Thyroid gland (tissue), 4 donors: ENCODE data around the gene TMEM43. TPM values are rescaled to one million over a fixed set of nuclear protein-coding genes. Genes with fewer than 3 reads are reported as not detected.

Source experiments
- DNase-seq, 2 donors: peaks; one replicate each; pipeline ENCODE4 v3.0.0-alpha.2; 2019
- H3K27ac ChIP-seq, 3 donors: fragments of 200-600 bp; sonication (generic); 1 replicate in 2 of 3; 2 replicates in 1 of 3; pipeline ENCODE4 v1.5.1; 2016 to 2019; ENCODE audit warnings: mild to moderate bottlenecking in 1 of 3, moderate library complexity in 1 of 3
- H3K27me3 ChIP-seq: fragments of 200-600 bp; sonication (generic); one replicate; pipeline ENCODE4 v1.5.1; 2019
- H3K36me3 ChIP-seq, 2 donors: fragments of 200-600 bp; sonication (generic); one replicate each; pipeline ENCODE4 v1.5.1; 2016 to 2019
- H3K4me1 ChIP-seq, 2 donors: fragments of 200-600 bp; sonication (generic); one replicate each; pipeline ENCODE4 v1.5.1; 2017 to 2019
- H3K4me3 ChIP-seq, 3 donors: fragments of 200-600 bp; sonication (generic); replicated peaks in 1 of 3; 1 replicate in 2 of 3; 2 replicates in 1 of 3; pipeline ENCODE4 v1.5.1; 2016; ENCODE audit warnings: mild to moderate bottlenecking in 1 of 3
- H3K9me3 ChIP-seq: fragments of 200-600 bp; sonication (generic); one replicate; pipeline ENCODE4 v1.5.1; 2017
- POLR2A ChIP-seq, 2 donors: fragments of 450-650 bp; IDR thresholded peaks; one replicate each; pipeline ENCODE4 v1.6.1; 2017; ENCODE audit warnings: antibody characterized with exemption in 2 of 2, mild to moderate bottlenecking in 2 of 2, moderate library complexity in 1 of 2
- WGBS, 2 donors: methylation state at CpG; one replicate each; pipeline ENCODE4 v1.1.5; 2017; 5-methylcytosine and 5-hydroxymethylcytosine counted together
- intact Hi-C: fragments of 100-400 bp; cut with DNase I; formaldehyde crosslinking; loops from one replicate; pipeline ENCODE4 v1.15.1; 2023
- total RNA-seq, 4 donors: library from RNA; depleted of rRNA; stranded (reverse); fragments of >200 nt; gene quantifications; one replicate each; pipeline ENCODE4 v1.2.3, GENCODE V29; 2016
- TF ChIP-seq, protein P1 (sequence below), 6 experiments: fragments of 200-600 bp in 3 of 6; fragments of 450-650 bp in 3 of 6; sonication (generic) in 3 of 6; IDR thresholded peaks; one replicate each; pipeline ENCODE4 v1.5.1; 2016 to 2019; ENCODE audit warnings: antibody characterized with exemption in 6 of 6, mild to moderate bottlenecking in 2 of 6, inconsistent platforms in 1 of 6, moderate library complexity in 1 of 6

Gene TMEM43
- total RNA-seq, 4 donors from 2014 or later: 69.6 to 109 (median 90.3) TPM

DNA sequence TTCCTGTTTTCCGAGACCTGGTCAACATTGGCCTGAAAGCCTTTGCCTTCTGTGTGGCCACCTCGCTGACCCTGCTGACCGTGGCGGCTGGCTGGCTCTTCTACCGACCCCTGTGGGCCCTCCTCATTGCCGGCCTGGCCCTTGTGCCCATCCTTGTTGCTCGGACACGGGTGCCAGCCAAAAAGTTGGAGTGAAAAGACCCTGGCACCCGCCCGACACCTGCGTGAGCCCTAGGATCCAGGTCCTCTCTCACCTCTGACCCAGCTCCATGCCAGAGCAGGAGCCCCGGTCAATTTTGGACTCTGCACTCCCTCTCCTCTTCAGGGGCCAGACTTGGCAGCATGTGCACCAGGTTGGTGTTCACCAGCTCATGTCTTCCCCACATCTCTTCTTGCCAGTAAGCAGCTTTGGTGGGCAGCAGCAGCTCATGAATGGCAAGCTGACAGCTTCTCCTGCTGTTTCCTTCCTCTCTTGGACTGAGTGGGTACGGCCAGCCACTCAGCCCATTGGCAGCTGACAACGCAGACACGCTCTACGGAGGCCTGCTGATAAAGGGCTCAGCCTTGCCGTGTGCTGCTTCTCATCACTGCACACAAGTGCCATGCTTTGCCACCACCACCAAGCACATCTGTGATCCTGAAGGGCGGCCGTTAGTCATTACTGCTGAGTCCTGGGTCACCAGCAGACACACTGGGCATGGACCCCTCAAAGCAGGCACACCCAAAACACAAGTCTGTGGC is 16.9 kb downstream of the TMEM43 start:
- no peaks in the 10 kb centered on the region for H3K27me3 ChIP-seq
- intact Hi-C loops: no loop called here
- no peaks in the 10 kb centered on the region for H3K9me3 ChIP-seq
- DNase-seq: peak; percentile 45 to 52
- peaks cover 15 to 32% of the 10 kb centered on the region in 2 donors for H3K36me3 ChIP-seq
- peaks cover 23 to 42% of the 10 kb centered on the region in 2 donors for H3K4me1 ChIP-seq
- H3K27ac ChIP-seq: peak overlapping the region in 1 of 3 donors; percentile 95
- TF ChIP-seq, protein P1, sequence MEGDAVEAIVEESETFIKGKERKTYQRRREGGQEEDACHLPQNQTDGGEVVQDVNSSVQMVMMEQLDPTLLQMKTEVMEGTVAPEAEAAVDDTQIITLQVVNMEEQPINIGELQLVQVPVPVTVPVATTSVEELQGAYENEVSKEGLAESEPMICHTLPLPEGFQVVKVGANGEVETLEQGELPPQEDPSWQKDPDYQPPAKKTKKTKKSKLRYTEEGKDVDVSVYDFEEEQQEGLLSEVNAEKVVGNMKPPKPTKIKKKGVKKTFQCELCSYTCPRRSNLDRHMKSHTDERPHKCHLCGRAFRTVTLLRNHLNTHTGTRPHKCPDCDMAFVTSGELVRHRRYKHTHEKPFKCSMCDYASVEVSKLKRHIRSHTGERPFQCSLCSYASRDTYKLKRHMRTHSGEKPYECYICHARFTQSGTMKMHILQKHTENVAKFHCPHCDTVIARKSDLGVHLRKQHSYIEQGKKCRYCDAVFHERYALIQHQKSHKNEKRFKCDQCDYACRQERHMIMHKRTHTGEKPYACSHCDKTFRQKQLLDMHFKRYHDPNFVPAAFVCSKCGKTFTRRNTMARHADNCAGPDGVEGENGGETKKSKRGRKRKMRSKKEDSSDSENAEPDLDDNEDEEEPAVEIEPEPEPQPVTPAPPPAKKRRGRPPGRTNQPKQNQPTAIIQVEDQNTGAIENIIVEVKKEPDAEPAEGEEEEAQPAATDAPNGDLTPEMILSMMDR (IDR thresholded peaks at IDR 0.05): no peak
- no peak for TF ChIP-seq POLR2A (IDR thresholded peaks at IDR 0.05)
- 86 to 92% methylated on average over 17 to 18 of the region's 19 CpGs for WGBS, 2 donors
- no peak overlapping the region for H3K4me3 ChIP-seq

DNA sequence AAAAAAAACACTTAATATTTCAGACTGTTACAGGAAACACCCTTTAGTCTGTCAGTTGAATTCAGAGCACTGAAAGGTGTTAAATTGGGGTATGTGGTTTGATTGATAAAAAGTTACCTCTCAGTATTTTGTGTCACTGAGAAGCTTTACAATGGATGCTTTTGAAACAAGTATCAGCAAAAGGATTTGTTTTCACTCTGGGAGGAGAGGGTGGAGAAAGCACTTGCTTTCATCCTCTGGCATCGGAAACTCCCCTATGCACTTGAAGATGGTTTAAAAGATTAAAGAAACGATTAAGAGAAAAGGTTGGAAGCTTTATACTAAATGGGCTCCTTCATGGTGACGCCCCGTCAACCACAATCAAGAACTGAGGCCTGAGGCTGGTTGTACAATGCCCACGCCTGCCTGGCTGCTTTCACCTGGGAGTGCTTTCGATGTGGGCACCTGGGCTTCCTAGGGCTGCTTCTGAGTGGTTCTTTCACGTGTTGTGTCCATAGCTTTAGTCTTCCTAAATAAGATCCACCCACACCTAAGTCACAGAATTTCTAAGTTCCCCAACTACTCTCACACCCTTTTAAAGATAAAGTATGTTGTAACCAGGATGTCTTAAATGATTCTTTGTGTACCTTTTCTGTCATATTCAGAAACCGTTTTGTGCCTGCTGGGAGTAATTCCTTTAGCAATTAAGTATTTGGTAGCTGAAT is 17.9 kb downstream of the TMEM43 start:
- peak overlapping the region; percentile 92 to 95 (median 95) for H3K27ac ChIP-seq
- DNase-seq: no peak
- H3K27me3 ChIP-seq: no peaks in the 10 kb centered on the region
- peaks cover 15 to 36% of the 10 kb centered on the region in 2 donors for H3K36me3 ChIP-seq
- no peak overlapping the region for H3K4me3 ChIP-seq
- intact Hi-C loops: no loop called here
- TF ChIP-seq, protein P1 (IDR thresholded peaks at IDR 0.05): no peak
- TF ChIP-seq POLR2A (IDR thresholded peaks at IDR 0.05): no peak
- no peaks in the 10 kb centered on the region for H3K9me3 ChIP-seq
- WGBS, 2 donors: 77 to 79% methylated on average over 8 of the region's 8 CpGs
- peaks cover 23 to 42% of the 10 kb centered on the region in 2 donors for H3K4me1 ChIP-seq

DNA sequence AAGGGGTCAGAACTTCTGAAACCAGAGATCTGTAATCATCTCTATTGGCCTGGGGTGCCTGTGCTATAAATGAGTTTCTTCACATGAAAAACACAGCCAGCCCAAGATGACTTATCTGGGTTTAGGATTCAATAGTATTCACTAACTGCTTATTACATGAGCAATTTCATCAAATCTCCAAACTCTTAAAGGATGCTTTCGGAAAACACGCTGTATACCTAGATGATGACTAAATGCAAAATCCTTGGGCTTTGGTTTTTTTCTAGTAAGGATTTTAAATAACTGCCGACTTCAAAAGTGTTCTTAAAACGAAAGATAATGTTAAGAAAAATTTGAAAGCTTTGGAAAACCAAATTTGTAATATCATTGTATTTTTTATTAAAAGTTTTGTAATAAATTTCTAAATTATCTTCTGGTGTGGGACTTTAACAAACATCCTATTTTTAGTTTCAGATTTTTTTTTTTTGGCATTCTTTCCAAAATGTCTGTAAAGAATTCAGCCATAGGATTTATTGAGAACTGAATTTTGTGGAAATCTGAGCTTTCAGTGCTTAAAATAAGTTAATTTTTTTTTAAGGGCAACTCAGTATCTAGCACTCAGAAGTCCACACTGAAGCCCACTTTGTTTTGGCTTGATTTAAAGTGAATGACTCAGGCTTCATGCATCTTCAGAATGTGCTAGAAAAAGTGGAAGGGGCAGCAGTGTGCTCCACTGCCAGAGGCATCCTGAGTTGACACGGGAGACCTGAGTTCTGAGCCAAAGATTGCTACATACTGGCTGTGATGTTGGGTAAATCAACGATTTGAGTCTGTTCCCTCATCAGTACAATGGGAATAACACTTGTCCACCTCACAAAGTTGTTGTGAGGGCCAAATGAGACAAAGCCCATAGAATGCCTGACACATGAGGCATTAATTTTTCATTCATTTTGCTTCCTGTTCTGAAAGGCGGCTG is 18.7 kb downstream of the TMEM43 start:
- peak; percentile 71 to 76 for DNase-seq
- Histone ChIP-seq H3K4me1 (peaks cover 23 to 42% of the 10 kb centered on the region in 2 donors), H3K27ac (peak overlapping the region; percentile 92 to 95 (median 95)), H3K4me3 (no peak overlapping the region), H3K27me3 (no peaks in the 10 kb centered on the region), H3K9me3 (no peaks in the 10 kb centered on the region), H3K36me3 (peaks cover 15 to 44% of the 10 kb centered on the region in 2 donors)
- TF ChIP-seq POLR2A (IDR thresholded peaks at IDR 0.05): no peak
- TF ChIP-seq, protein P1 (IDR thresholded peaks at IDR 0.05): no peak
- 57 to 62% methylated on average over 7 of the region's 7 CpGs for WGBS, 2 donors
- intact Hi-C loops: no loop called here

DNA sequence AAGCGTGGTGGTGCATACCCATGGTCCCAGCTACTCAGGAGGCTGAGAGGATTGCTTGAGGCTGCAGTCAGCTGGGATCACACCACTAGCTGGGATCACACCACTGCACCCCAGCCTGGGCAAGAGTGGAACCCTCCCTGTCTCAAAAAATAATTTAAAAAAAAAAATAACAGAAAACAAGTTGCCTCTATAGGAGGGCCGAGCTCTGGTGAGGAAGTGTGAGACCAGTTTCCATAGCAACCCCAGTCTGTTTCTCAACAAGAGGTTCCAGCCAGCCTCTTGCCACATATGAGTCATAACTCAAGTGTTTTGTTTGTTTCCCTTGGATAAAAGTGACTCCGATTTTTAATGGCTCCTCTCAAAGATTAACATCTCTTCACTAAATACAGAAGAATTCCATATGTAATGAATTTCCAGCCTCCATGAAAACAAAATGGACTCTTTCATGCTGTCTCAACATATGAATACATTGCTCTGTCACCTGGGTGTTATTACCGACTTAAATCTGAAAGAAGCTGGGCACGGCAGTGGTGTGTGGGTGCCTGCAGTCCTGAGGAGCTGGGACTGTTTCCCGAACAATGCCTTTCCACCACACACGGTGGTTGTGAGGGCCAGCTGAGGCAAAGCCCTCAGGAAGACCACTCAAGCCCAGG is 19.7 kb downstream of the TMEM43 start:
- H3K36me3 ChIP-seq: peaks cover 12 to 44% of the 10 kb centered on the region in 2 donors
- TF ChIP-seq POLR2A (IDR thresholded peaks at IDR 0.05): no peak
- TF ChIP-seq, protein P1 (IDR thresholded peaks at IDR 0.05): no peak
- no peaks in the 10 kb centered on the region for H3K27me3 ChIP-seq
- WGBS, 2 donors: 10 to 14% methylated on average over 7 of the region's 7 CpGs
- H3K27ac ChIP-seq: peak overlapping the region; percentile 92 to 95 (median 95)
- peaks cover 23 to 42% of the 10 kb centered on the region in 2 donors for H3K4me1 ChIP-seq
- H3K4me3 ChIP-seq: no peak overlapping the region
- no peaks in the 10 kb centered on the region for H3K9me3 ChIP-seq
- DNase-seq: peak; percentile 72 to 74
- intact Hi-C loops: no loop called here
